K562 (cell line): ENCODE results near the gene ANO10. TPM values are rescaled to one million over a fixed set of nuclear protein-coding genes. Genes with fewer than 3 reads are reported as not detected.

ENCODE experiments used
- HMG20A ChIP-seq: fragments of 450-650 bp; formaldehyde crosslinking; conservative IDR thresholded peaks from 2 replicates; pipeline ENCODE4 v1.4.0; 2020; ENCODE audit warnings: mild to moderate bottlenecking, mixed read lengths
- MAFG ChIP-seq: fragments of 450-650 bp; conservative IDR thresholded peaks from 2 replicates; pipeline ENCODE4 v1.6.1; 2016; ENCODE audit warnings: missing genetic modification characterization, missing compliant biosample characterization
- MTF1 ChIP-seq: fragments of 250-450 bp; sonication (Bioruptor Pico); IDR thresholded peaks from 2 replicates; pipeline ENCODE4 v1.9.0; 2021; ENCODE audit warnings: moderate library complexity, mild to moderate bottlenecking, inconsistent platforms, borderline replicate concordance
- NCOA2 ChIP-seq, 2 experiments: fragments of 450-650 bp; IDR thresholded peaks; 2 replicates each; pipeline ENCODE4 v1.6.1; 2018; ENCODE audit warnings: mild to moderate bottlenecking in 2 of 2, moderate library complexity in 1 of 2; ENCODE audit not compliant: partially characterized antibody in 2 of 2
- NEUROD1 ChIP-seq: fragments of 150-350 bp; IDR thresholded peaks from 2 replicates; pipeline ENCODE4 v1.6.1; 2014; ENCODE audit warnings: borderline replicate concordance, low read length, low read depth; ENCODE audit not compliant: partially characterized antibody
- NFIC ChIP-seq: fragments of 450-650 bp; IDR thresholded peaks from 2 replicates; pipeline ENCODE4 v1.6.1; 2017; ENCODE audit warnings: mild to moderate bottlenecking, inconsistent platforms
- PRPF4 ChIP-seq: fragments of 200-400 bp; formaldehyde crosslinking; IDR thresholded peaks from one replicate; pipeline ENCODE4 v1.6.1; 2017; ENCODE audit warnings: low read length, low read depth, mild to moderate bottlenecking; ENCODE audit not compliant: insufficient read depth, poor library complexity, severe bottlenecking
- ZNF354B ChIP-seq: fragments of 250-450 bp; sonication (Bioruptor Pico); IDR thresholded peaks from 2 replicates; pipeline ENCODE4 v1.4.0; 2020
- ZNF707 ChIP-seq: fragments of 250-450 bp; sonication (Bioruptor Pico); conservative IDR thresholded peaks from 2 replicates; pipeline ENCODE4 v1.8.0; 2022; ENCODE audit warnings: inconsistent platforms, mild to moderate bottlenecking, moderate library complexity
- polyA plus RNA-seq, 8 experiments: library from polyadenylated mRNA; depleted of rRNA in 4 of 8; stranded (reverse) in 5 of 8; unstranded in 3 of 8; fragments of >200 nt; fragmentation: Nextera tagmentation in 2 of 8; fragmentation: Illumina TruSeq in 1 of 8; extraction: Ambion mirVana in 2 of 8; extraction: Trizol in 1 of 8; gene quantifications; 2 replicates each; pipeline versions ENCODE4 v1.2.1 to v1.2.3, GENCODE V29; 2011 to 2014; ENCODE audit warnings: inconsistent platforms in 1 of 8, missing spikeins in 1 of 8
- total RNA-seq, 7 experiments: library from RNA; depleted of rRNA in 6 of 7; stranded (reverse); fragments of >200 nt in 6 of 7; fragmentation: Illumina TruSeq in 2 of 7; extraction: Trizol in 2 of 7; gene quantifications; 2 replicates each; pipeline versions ENCODE4 v1.2.1 to v1.2.3, GENCODE V29; 2011 to 2021; ENCODE audit warnings: low replicate concordance in 1 of 7
- TF ChIP-seq, protein P1 (sequence below): sonication (generic); formaldehyde crosslinking; IDR thresholded peaks from 2 replicates; pipeline ENCODE4 v1.8.1; 2023; ENCODE audit warnings: missing genetic modification reagents, mild to moderate bottlenecking, borderline replicate concordance
- TF ChIP-seq, protein P2 (sequence below): fragments of 250-450 bp; sonication (Bioruptor Pico); IDR thresholded peaks from 2 replicates; pipeline ENCODE4 v1.5.0; 2020; ENCODE audit warnings: mild to moderate bottlenecking, borderline replicate concordance
- TF ChIP-seq, protein P3 (sequence below): IDR thresholded peaks from 2 replicates; pipeline ENCODE4 v1.6.1; 2014; ENCODE audit warnings: antibody characterized with exemption
- TF ChIP-seq, protein P4 (sequence below): fragments of 450-650 bp; formaldehyde crosslinking; IDR thresholded peaks from 2 replicates; pipeline ENCODE4 v1.4.0; 2020; ENCODE audit warnings: mild to moderate bottlenecking, moderate library complexity

The ANO10 gene
- total and polyA plus RNA-seq, 9 of the 15 experiments (the other 6 are each of a cell fraction or from before 2014, with no cell fraction given) = 6.4 to 46.0 (median 32.3) TPM

DNA sequence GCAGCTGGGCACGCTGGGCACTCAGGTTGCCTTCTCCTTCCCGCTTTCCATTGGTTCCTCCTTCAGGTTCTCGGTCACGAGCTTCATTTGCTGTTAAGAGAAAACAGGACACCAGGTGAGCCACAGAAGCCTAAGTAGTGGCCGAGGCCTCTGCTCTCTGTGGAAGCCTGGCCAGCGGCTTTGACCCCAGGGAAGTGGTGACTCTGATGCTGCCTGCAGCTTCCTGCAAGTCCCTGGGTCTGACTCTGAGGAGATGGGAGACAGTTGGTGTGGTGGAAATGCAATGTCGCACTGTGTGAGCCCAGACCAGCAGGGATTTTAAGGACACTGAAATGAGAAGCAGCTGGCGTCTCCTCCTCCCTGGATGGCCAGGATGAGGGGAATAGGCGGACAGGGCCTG, 254.9 kb downstream of the ANO10 start (continued):
- TF ChIP-seq, protein P1, sequence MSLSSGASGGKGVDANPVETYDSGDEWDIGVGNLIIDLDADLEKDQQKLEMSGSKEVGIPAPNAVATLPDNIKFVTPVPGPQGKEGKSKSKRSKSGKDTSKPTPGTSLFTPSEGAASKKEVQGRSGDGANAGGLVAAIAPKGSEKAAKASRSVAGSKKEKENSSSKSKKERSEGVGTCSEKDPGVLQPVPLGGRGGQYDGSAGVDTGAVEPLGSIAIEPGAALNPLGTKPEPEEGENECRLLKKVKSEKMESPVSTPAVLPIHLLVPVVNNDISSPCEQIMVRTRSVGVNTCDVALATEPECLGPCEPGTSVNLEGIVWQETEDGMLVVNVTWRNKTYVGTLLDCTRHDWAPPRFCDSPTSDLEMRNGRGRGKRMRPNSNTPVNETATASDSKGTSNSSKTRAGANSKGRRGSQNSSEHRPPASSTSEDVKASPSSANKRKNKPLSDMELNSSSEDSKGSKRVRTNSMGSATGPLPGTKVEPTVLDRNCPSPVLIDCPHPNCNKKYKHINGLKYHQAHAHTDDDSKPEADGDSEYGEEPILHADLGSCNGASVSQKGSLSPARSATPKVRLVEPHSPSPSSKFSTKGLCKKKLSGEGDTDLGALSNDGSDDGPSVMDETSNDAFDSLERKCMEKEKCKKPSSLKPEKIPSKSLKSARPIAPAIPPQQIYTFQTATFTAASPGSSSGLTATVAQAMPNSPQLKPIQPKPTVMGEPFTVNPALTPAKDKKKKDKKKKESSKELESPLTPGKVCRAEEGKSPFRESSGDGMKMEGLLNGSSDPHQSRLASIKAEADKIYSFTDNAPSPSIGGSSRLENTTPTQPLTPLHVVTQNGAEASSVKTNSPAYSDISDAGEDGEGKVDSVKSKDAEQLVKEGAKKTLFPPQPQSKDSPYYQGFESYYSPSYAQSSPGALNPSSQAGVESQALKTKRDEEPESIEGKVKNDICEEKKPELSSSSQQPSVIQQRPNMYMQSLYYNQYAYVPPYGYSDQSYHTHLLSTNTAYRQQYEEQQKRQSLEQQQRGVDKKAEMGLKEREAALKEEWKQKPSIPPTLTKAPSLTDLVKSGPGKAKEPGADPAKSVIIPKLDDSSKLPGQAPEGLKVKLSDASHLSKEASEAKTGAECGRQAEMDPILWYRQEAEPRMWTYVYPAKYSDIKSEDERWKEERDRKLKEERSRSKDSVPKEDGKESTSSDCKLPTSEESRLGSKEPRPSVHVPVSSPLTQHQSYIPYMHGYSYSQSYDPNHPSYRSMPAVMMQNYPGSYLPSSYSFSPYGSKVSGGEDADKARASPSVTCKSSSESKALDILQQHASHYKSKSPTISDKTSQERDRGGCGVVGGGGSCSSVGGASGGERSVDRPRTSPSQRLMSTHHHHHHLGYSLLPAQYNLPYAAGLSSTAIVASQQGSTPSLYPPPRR = no peak
- no peak for TF ChIP-seq MAFG (tag)
- no peak for TF ChIP-seq ZNF707 (CRISPR knock-in tag)
- TF ChIP-seq HMG20A (CRISPR knock-in tag) = no peak
- no peak for TF ChIP-seq NFIC
- no peak for TF ChIP-seq PRPF4
- TF ChIP-seq, protein P2, sequence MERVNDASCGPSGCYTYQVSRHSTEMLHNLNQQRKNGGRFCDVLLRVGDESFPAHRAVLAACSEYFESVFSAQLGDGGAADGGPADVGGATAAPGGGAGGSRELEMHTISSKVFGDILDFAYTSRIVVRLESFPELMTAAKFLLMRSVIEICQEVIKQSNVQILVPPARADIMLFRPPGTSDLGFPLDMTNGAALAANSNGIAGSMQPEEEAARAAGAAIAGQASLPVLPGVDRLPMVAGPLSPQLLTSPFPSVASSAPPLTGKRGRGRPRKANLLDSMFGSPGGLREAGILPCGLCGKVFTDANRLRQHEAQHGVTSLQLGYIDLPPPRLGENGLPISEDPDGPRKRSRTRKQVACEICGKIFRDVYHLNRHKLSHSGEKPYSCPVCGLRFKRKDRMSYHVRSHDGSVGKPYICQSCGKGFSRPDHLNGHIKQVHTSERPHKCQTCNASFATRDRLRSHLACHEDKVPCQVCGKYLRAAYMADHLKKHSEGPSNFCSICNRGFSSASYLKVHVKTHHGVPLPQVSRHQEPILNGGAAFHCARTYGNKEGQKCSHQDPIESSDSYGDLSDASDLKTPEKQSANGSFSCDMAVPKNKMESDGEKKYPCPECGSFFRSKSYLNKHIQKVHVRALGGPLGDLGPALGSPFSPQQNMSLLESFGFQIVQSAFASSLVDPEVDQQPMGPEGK (CRISPR knock-in tag) = no peak
- TF ChIP-seq, protein P3, sequence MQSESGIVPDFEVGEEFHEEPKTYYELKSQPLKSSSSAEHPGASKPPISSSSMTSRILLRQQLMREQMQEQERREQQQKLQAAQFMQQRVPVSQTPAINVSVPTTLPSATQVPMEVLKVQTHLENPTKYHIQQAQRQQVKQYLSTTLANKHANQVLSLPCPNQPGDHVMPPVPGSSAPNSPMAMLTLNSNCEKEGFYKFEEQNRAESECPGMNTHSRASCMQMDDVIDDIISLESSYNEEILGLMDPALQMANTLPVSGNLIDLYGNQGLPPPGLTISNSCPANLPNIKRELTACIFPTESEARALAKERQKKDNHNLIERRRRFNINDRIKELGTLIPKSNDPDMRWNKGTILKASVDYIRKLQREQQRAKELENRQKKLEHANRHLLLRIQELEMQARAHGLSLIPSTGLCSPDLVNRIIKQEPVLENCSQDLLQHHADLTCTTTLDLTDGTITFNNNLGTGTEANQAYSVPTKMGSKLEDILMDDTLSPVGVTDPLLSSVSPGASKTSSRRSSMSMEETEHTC = no peak
- TF ChIP-seq NEUROD1 = no peak
- TF ChIP-seq ZNF354B (CRISPR knock-in tag) = no peak
- TF ChIP-seq, protein P4, sequence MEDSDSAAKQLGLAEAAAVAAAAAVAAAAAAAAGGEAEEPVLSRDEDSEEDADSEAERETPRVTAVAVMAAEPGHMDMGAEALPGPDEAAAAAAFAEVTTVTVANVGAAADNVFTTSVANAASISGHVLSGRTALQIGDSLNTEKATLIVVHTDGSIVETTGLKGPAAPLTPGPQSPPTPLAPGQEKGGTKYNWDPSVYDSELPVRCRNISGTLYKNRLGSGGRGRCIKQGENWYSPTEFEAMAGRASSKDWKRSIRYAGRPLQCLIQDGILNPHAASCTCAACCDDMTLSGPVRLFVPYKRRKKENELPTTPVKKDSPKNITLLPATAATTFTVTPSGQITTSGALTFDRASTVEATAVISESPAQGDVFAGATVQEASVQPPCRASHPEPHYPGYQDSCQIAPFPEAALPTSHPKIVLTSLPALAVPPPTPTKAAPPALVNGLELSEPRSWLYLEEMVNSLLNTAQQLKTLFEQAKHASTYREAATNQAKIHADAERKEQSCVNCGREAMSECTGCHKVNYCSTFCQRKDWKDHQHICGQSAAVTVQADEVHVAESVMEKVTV (CRISPR knock-in tag) = no peak
- no peak for TF ChIP-seq NCOA2 (IDR thresholded peaks at IDR 0.05; ENCODE audit: partially characterized antibody in 2 of 2)
- no peak for TF ChIP-seq MTF1 (CRISPR knock-in tag)
